ENCODE results near the gene LLGL1.

LLGL1 gene

DNA sequence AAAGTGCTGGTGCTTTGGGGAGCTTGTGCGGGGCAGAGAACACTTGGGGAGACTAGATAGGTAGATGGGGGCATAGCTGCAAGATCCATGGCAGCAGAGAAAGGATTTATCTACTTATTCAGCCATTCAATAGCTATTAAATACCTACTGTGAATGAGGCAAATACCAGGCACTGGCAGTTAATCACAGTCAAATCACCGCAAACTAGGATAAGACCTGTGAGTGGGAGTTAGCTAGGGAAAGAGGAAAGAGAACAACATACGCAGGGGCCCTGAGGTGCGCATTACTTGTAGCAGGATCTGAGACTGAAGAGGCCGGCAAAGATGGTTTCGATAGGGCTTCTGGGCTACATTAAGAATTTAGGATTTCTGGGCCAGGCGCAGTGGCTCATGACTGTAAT lies 45.6 kb upstream of the LLGL1 start:
- ATAC-seq, result no peak

DNA sequence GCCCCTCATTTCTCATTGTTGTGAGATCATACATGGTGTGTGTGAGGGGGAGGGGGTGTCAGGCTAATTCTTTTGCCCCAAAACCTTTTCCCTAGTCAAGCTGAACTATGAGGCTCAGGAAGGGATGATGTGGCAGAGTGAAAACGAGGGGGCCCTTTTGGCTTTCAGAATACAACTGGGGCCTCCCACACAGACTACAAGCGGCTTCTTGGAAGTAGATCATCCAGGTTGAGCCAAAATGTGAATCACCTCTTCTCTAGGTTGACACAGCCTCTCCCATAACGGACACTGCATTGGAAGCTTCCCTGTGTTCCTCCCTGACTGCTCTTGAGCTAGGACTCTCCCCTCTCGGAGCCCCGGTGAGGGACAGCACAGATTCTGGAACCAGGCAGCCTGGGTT lies 44.1 kb upstream of the LLGL1 start:
- TF ChIP-seq CSDC2 (CRISPR knock-in tag; IDR thresholded peaks at IDR 0.05) (no peak), ESRRG (CRISPR knock-in tag; IDR thresholded peaks at IDR 0.05) (no peak), TCF4 (CRISPR knock-in tag; IDR thresholded peaks at IDR 0.05; ENCODE audit: borderline replicate concordance) (no peak), BACH2 (CRISPR knock-in tag; IDR thresholded peaks at IDR 0.05; ENCODE audit: borderline replicate concordance) (no peak), ZFP30 (CRISPR knock-in tag; IDR thresholded peaks at IDR 0.05) (no peak), ZNF565 (CRISPR knock-in tag; conservative IDR thresholded peaks at IDR 0.05; ENCODE audit: low read depth) (no peak)
- no peak for ATAC-seq

More for the DNA sequence above, 45.6 kb upstream of the LLGL1 start:
- TF ChIP-seq, protein P1, sequence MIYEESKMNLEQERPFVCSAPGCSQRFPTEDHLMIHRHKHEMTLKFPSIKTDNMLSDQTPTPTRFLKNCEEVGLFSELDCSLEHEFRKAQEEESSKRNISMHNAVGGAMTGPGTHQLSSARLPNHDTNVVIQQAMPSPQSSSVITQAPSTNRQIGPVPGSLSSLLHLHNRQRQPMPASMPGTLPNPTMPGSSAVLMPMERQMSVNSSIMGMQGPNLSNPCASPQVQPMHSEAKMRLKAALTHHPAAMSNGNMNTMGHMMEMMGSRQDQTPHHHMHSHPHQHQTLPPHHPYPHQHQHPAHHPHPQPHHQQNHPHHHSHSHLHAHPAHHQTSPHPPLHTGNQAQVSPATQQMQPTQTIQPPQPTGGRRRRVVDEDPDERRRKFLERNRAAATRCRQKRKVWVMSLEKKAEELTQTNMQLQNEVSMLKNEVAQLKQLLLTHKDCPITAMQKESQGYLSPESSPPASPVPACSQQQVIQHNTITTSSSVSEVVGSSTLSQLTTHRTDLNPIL (CRISPR knock-in tag; IDR thresholded peaks at IDR 0.05; ENCODE audit: low read depth), result no peak
- TF ChIP-seq, protein P2, sequence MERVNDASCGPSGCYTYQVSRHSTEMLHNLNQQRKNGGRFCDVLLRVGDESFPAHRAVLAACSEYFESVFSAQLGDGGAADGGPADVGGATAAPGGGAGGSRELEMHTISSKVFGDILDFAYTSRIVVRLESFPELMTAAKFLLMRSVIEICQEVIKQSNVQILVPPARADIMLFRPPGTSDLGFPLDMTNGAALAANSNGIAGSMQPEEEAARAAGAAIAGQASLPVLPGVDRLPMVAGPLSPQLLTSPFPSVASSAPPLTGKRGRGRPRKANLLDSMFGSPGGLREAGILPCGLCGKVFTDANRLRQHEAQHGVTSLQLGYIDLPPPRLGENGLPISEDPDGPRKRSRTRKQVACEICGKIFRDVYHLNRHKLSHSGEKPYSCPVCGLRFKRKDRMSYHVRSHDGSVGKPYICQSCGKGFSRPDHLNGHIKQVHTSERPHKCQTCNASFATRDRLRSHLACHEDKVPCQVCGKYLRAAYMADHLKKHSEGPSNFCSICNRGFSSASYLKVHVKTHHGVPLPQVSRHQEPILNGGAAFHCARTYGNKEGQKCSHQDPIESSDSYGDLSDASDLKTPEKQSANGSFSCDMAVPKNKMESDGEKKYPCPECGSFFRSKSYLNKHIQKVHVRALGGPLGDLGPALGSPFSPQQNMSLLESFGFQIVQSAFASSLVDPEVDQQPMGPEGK (CRISPR knock-in tag; IDR thresholded peaks at IDR 0.05; ENCODE audit: borderline replicate concordance), result no peak
- TF ChIP-seq ZNF565 (CRISPR knock-in tag; conservative IDR thresholded peaks at IDR 0.05; ENCODE audit: low read depth) (no peak), ZFP30 (CRISPR knock-in tag; IDR thresholded peaks at IDR 0.05) (no peak), RARB (CRISPR knock-in tag; IDR thresholded peaks at IDR 0.05) (no peak), ZFP3 (CRISPR knock-in tag; IDR thresholded peaks at IDR 0.05) (no peak), ESRRG (CRISPR knock-in tag; IDR thresholded peaks at IDR 0.05) (no peak), PPARA (CRISPR knock-in tag; IDR thresholded peaks at IDR 0.05; ENCODE audit: borderline replicate concordance) (no peak), CSDC2 (CRISPR knock-in tag; IDR thresholded peaks at IDR 0.05) (no peak), ISL1 (CRISPR knock-in tag; IDR thresholded peaks at IDR 0.05) (no peak), ZC3H10 (CRISPR knock-in tag; IDR thresholded peaks at IDR 0.05) (no peak)
- TF ChIP-seq, protein P3, sequence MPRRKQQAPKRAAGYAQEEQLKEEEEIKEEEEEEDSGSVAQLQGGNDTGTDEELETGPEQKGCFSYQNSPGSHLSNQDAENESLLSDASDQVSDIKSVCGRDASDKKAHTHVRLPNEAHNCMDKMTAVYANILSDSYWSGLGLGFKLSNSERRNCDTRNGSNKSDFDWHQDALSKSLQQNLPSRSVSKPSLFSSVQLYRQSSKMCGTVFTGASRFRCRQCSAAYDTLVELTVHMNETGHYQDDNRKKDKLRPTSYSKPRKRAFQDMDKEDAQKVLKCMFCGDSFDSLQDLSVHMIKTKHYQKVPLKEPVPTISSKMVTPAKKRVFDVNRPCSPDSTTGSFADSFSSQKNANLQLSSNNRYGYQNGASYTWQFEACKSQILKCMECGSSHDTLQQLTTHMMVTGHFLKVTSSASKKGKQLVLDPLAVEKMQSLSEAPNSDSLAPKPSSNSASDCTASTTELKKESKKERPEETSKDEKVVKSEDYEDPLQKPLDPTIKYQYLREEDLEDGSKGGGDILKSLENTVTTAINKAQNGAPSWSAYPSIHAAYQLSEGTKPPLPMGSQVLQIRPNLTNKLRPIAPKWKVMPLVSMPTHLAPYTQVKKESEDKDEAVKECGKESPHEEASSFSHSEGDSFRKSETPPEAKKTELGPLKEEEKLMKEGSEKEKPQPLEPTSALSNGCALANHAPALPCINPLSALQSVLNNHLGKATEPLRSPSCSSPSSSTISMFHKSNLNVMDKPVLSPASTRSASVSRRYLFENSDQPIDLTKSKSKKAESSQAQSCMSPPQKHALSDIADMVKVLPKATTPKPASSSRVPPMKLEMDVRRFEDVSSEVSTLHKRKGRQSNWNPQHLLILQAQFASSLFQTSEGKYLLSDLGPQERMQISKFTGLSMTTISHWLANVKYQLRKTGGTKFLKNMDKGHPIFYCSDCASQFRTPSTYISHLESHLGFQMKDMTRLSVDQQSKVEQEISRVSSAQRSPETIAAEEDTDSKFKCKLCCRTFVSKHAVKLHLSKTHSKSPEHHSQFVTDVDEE (CRISPR knock-in tag; IDR thresholded peaks at IDR 0.05), result no peak

DNA sequence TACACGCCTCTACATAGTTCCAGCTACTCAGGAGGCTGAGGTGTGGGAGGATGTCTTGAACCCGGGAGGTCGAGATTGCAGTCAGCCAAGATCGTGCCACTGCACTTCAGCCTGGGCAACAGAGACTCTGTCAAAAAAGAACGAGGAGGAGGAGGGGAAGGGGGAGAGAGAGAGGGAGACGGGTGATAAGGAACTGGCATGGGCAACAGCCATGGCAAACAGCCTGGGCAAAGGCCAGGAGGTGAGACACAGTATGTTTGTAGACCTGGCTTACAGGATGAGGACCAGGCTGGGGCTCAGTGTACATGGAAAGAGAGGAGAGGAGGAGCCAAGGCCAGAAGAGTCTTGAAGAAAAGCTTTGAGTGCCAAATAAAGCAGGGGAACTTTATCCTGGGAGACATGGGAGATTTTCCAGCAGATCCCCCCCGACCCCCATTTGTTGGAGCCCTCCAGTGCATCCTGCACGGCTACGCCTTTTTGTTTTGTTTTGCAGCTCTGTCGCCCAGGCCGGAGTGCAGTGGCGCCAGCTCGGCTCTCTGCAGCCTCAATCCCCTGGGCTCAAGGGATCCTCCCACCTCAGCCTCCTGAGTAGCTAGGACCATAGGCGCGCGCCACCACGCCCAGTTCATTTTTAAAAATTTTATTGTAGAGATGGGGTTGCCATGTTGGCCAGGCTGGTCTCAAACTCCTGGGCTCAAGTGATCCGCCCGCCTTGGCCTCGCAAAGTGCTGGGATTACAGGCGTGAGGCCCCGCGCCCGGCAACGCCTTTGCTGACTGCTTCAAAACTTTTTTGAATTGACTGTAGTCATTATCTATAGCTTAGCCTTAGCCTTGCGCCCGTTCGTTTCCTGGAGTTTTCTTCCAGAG lies 43.1 kb upstream of the LLGL1 start:
- TF ChIP-seq OSR1 (CRISPR knock-in tag; IDR thresholded peaks at IDR 0.05) (no peak), ESRRG (CRISPR knock-in tag; IDR thresholded peaks at IDR 0.05) (no peak), BACH2 (CRISPR knock-in tag; IDR thresholded peaks at IDR 0.05; ENCODE audit: borderline replicate concordance) (no peak), TOX (CRISPR knock-in tag; IDR thresholded peaks at IDR 0.05; ENCODE audit: borderline replicate concordance) (no peak), ZNF70 (CRISPR knock-in tag; IDR thresholded peaks at IDR 0.05) (no peak), RARB (CRISPR knock-in tag; IDR thresholded peaks at IDR 0.05) (no peak), ISL1 (CRISPR knock-in tag; IDR thresholded peaks at IDR 0.05) (no peak), ZC3H10 (CRISPR knock-in tag; IDR thresholded peaks at IDR 0.05) (no peak), PPARA (CRISPR knock-in tag; IDR thresholded peaks at IDR 0.05; ENCODE audit: borderline replicate concordance) (no peak), ARNTL (CRISPR knock-in tag; IDR thresholded peaks at IDR 0.05; ENCODE audit: borderline replicate concordance, low read depth) (no peak), CSDC2 (CRISPR knock-in tag; IDR thresholded peaks at IDR 0.05) (no peak)
- TF ChIP-seq, protein P4, sequence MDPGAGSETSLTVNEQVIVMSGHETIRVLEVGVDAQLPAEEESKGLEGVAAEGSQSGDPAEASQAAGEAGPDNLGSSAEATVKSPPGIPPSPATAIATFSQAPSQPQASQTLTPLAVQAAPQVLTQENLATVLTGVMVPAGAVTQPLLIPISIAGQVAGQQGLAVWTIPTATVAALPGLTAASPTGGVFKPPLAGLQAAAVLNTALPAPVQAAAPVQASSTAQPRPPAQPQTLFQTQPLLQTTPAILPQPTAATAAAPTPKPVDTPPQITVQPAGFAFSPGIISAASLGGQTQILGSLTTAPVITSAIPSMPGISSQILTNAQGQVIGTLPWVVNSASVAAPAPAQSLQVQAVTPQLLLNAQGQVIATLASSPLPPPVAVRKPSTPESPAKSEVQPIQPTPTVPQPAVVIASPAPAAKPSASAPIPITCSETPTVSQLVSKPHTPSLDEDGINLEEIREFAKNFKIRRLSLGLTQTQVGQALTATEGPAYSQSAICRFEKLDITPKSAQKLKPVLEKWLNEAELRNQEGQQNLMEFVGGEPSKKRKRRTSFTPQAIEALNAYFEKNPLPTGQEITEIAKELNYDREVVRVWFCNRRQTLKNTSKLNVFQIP (CRISPR knock-in tag; IDR thresholded peaks at IDR 0.05; ENCODE audit: borderline replicate concordance, low read depth), result no peak
- TF ChIP-seq, protein P2 (CRISPR knock-in tag; IDR thresholded peaks at IDR 0.05; ENCODE audit: borderline replicate concordance), result no peak
- no peak for ATAC-seq
